Immature natural killer cell (primary cell): Measurements from ENCODE around the gene PDE6A. TPM values are rescaled to one million over a fixed set of nuclear protein-coding genes. Genes with fewer than 3 reads are reported as not detected.

Experiments
- DNase-seq, 3 donors: peaks; one replicate each; pipeline ENCODE4 v3.0.0; 2022; ENCODE audit warnings: mixed read lengths in 1 of 3
- H3K27ac Mint-ChIP-seq, 6 donors: one replicate each; pipeline ENCODE4 v1.8.0; 2020; ENCODE audit warnings: mixed read lengths in 6 of 6, mild to moderate bottlenecking in 5 of 6, inconsistent platforms in 4 of 6, moderate library complexity in 3 of 6
- H3K27me3 Mint-ChIP-seq, 3 donors: one replicate each; pipeline ENCODE4 v1.8.0; 2020 to 2021; ENCODE audit warnings: low read depth in 3 of 3, mild to moderate bottlenecking in 3 of 3, mixed read lengths in 3 of 3, moderate library complexity in 3 of 3, inconsistent platforms in 1 of 3
- H3K36me3 Mint-ChIP-seq, 3 donors: one replicate each; pipeline ENCODE4 v1.8.0; 2020; ENCODE audit warnings: mixed read lengths in 3 of 3, inconsistent platforms in 2 of 3, mild to moderate bottlenecking in 2 of 3
- H3K4me1 Mint-ChIP-seq, 2 donors: one replicate each; pipeline ENCODE4 v1.8.0; 2020; ENCODE audit warnings: inconsistent platforms in 2 of 2, mild to moderate bottlenecking in 2 of 2, mixed read lengths in 2 of 2, moderate library complexity in 1 of 2
- H3K4me3 Mint-ChIP-seq, 5 donors: one replicate each; pipeline ENCODE4 v1.8.0; 2020; ENCODE audit warnings: mild to moderate bottlenecking in 5 of 5, mixed read lengths in 5 of 5, inconsistent platforms in 3 of 5, moderate library complexity in 3 of 5
- H3K9me3 Mint-ChIP-seq, 6 donors: one replicate each; pipeline ENCODE4 v1.8.0; 2020; ENCODE audit warnings: mild to moderate bottlenecking in 6 of 6, mixed read lengths in 6 of 6, inconsistent platforms in 4 of 6, moderate library complexity in 3 of 6
- polyA plus RNA-seq, 3 donors: library from polyadenylated mRNA; unstranded; fragments of 300-500 nt; fragmentation: Illumina TruSeq; gene quantifications; one replicate each; pipeline ENCODE4 v1.2.3, GENCODE V29; 2021

Gene PDE6A
- polyA plus RNA-seq: not detected

DNA sequence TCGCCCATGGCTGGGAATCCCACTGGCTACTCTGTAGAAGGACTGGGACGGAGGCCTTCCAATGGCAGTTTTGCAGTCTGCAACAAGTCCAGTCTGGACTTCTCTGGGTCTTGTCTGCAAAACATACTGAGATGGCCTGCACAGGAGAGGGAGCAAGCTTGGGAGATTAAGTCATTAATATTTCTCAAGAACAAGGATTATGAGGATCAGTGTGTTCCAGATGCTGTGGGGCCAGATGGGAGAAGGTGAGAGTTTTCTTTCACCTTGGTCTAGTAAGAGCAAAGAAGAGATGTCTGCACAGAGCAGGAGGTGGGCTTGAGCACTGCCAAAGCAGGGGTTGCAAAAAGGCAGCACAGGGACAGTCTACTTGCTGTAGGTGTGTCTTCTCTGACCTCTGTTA, at the start of gene PDE6A:
PDE6A (minus strand) TSS at position 128 of the 400 bp plus-strand sequence; CDS start at position 8, 120 bp downstream.
- no peak for DNase-seq
- Mint-ChIP-seq H3K27ac (no peak within 1 kb of the TSS), H3K36me3 (no peaks in the 10 kb centered on the region), H3K4me1 (no peaks in the 10 kb centered on the region), H3K9me3 (no peaks in the 10 kb centered on the region), H3K4me3 (no peak within 1 kb of the TSS), H3K27me3 (peaks cover 0 to 4% (median 2%) of the 10 kb centered on the region in 3 donors)

GRCh38 chr5:149993471-149993870, 48.9 kb upstream of the PDE6A start:
- Mint-ChIP-seq H3K36me3 (peaks cover 0 to 13% (median 8%) of the 10 kb centered on the region in 3 donors), H3K27ac (no peak overlapping the region), H3K9me3 (no peaks in the 10 kb centered on the region), H3K27me3 (no peaks in the 10 kb centered on the region), H3K4me3 (no peak overlapping the region), H3K4me1 (peaks cover 0 to 2% of the 10 kb centered on the region in 2 donors)
- no peak for DNase-seq

DNA sequence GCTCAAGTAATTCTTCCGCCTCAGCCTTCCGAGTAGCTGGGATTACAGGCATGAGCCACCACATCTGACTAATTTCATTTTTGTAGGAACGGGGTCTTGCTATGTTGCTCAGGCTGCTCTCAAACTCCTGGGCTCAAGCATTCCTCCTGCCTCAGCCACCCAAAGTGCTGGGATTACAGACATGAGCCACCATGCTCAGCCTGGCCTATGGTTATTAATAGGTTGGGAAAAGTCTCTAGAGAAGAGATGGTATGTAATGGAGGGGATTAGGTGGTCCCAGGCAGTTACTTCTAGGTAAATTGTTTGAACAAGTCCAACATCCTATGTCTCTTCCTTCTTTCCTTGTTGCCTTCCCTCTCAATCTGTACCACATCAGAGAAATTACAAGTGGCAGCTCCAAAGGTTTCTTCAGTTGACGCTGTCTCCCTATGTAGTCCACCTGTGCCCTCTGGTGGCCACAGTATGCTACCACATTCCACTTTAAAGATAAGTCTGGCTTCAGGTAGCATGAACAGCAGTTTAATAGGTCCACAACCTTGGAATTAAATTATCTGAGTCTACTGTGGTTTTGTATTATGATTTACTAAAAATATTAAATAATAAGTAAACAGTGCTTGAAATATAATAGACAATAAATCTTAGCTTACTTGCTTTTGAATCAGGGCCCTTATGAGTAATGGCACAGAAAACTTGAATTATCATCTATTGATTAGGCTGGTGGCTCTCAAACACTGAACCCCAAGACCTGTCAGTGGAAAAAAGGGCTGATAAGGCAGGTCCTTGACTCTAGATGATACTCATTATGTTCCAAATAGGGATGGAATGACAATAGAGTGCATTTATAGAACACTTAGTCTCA, 46.2 kb upstream of the PDE6A start:
- Mint-ChIP-seq H3K27ac (no peak overlapping the region), H3K9me3 (no peaks in the 10 kb centered on the region), H3K4me1 (no peaks in the 10 kb centered on the region), H3K4me3 (no peak overlapping the region), H3K36me3 (peaks cover 0 to 8% (median 2%) of the 10 kb centered on the region in 3 donors), H3K27me3 (no peaks in the 10 kb centered on the region)
- DNase-seq: peak; percentile 42 to 59 (median 58)

GRCh38 chr5:149988126-149988525, 43.5 kb upstream of the PDE6A start:
- Mint-ChIP-seq H3K4me3 (no peak overlapping the region), H3K4me1 (no peaks in the 10 kb centered on the region), H3K36me3 (peaks cover 0 to 3% (median 3%) of the 10 kb centered on the region in 3 donors), H3K27ac (no peak overlapping the region), H3K9me3 (no peaks in the 10 kb centered on the region), H3K27me3 (no peaks in the 10 kb centered on the region)
- DNase-seq: no peak

- Mint-ChIP-seq H3K27me3 (no peaks in the 10 kb centered on the region), H3K4me1 (no peaks in the 10 kb centered on the region), H3K9me3 (no peaks in the 10 kb centered on the region), H3K36me3 (peaks cover 16 to 37% (median 22%) of the 10 kb centered on the region in 3 donors), H3K4me3 (no peak overlapping the region), H3K27ac (no peak overlapping the region)
- DNase-seq: no peak
These were observed 37.9 kb upstream of the PDE6A start for GRCh38 chr5:149982505-149982904.

- DNase-seq: no peak
- no peak overlapping the region for H3K4me3 Mint-ChIP-seq
- H3K36me3 Mint-ChIP-seq: peaks cover 17 to 40% (median 24%) of the 10 kb centered on the region in 3 donors
- no peak overlapping the region for H3K27ac Mint-ChIP-seq
- H3K9me3 Mint-ChIP-seq: no peaks in the 10 kb centered on the region
- no peaks in the 10 kb centered on the region for H3K27me3 Mint-ChIP-seq
- no peaks in the 10 kb centered on the region for H3K4me1 Mint-ChIP-seq
These were observed 36.6 kb upstream of the PDE6A start for GRCh38 chr5:149981206-149981605.

DNA sequence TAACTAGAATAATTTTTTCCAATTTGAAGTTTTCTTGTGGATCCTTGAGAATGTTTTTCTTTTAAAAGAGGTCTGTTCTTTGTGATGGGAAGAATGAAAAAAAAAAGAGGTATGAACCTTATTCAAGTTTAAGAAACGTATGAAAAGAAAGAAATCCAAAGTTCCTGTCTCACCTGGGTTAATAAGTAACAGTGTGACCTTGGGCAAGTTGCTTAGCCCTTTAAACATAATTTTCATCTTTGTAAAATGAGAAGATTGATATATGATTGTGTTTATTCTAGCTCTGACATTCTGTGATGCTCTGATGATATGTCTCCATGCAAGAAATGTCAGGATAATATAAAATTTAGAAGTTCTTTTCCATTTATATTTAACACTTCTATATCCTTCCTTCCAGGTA, 35.3 kb upstream of the PDE6A start:
- H3K27ac Mint-ChIP-seq: no peak overlapping the region
- peaks cover 0 to 3% of the 10 kb centered on the region in 2 donors for H3K4me1 Mint-ChIP-seq
- H3K36me3 Mint-ChIP-seq: peaks cover 20 to 38% (median 24%) of the 10 kb centered on the region in 3 donors
- H3K4me3 Mint-ChIP-seq: no peak overlapping the region
- no peaks in the 10 kb centered on the region for H3K27me3 Mint-ChIP-seq
- DNase-seq: no peak
- no peaks in the 10 kb centered on the region for H3K9me3 Mint-ChIP-seq

DNA sequence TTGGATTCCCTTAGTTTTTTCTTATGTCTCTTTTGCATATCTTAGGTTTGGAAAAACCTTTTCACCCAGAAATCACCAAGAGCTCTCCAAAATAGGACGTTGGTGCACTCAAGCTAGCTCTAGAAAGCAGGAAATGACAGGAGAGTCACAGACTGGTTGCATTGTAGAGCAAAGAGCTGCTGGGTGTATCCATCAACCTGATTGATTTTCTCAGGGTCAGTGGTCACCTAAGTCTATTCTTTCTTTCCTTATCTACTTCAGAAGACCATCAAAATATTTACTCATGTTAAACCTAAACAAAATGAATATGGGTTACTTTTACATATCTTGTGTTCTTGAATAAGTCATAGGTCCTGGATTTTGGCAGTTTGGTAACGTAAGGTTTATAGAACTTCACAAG, 30.8 kb upstream of the PDE6A start:
- Mint-ChIP-seq H3K4me1 (peaks cover 0 to 4% of the 10 kb centered on the region in 2 donors), H3K36me3 (peaks cover 13 to 21% (median 13%) of the 10 kb centered on the region in 3 donors), H3K27me3 (no peaks in the 10 kb centered on the region), H3K4me3 (no peak overlapping the region), H3K9me3 (no peaks in the 10 kb centered on the region), H3K27ac (no peak overlapping the region)
- no peak for DNase-seq

DNA sequence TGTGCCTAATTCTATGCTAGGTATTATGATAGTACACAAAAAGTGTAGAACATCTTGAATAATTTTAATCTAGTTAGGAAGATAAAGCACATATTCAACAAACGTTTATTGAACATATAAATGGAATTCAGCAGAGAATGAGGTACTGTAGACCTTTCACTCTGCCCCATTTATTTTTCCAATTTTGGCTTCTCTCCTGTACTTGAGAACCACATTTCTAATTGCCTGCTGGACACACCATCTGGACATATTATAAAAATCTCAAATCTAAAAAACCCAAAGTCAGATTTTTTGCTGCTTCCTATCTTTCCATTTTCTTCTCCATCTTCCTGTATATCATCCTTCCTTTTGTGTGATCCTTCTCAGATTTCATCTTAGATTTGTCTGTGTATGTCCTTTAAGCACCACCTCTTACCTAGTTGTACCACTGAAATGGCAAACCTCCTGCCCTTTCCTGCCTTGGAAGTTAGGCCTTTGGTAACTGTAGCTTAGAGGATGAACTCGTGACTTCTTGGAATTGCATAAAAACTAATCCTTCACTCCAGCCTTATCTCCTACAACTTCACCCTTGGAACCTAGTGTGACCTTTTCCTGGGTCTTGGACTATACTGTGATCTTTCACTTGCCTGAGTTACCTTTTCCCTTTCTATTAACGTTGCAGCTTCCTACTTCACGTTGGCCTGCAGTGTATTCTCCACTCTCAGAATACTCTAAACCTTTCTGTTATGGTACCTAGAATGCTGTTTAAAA, 24.8 kb upstream of the PDE6A start:
- Mint-ChIP-seq H3K4me3 (no peak overlapping the region), H3K27me3 (no peaks in the 10 kb centered on the region), H3K36me3 (no peaks in the 10 kb centered on the region), H3K9me3 (no peaks in the 10 kb centered on the region), H3K4me1 (peaks cover 0 to 2% of the 10 kb centered on the region in 2 donors), H3K27ac (no peak overlapping the region)
- DNase-seq: no peak

GRCh38 chr5:149966946-149967345, 22.4 kb upstream of the PDE6A start:
- H3K27ac Mint-ChIP-seq: no peak overlapping the region
- H3K4me1 Mint-ChIP-seq: peaks cover 2 to 10% of the 10 kb centered on the region in 2 donors

DNA sequence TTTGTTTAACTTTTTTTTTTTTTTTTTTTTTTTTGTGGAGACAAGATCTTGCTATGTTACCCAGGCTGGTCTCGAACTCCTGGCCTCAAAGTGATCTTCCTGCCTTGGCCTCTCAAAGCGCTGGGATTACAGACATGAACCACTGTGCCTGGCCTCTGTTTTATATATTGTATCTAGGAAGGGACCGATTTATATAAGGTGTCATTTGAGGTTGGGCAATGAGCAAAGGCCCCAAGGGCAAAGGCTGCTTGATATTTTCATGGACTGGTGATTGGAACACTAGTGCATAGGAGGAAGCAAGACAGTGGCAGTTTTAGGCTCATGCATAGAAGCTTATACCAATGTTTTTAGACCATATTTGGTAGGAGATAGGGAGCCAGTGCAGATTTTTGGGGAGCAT, 19.1 kb upstream of the PDE6A start:
- DNase-seq: no peak
- Mint-ChIP-seq H3K36me3 (peaks cover 0 to 4% (median 4%) of the 10 kb centered on the region in 3 donors), H3K27me3 (peaks cover 0 to 4% (median 0%) of the 10 kb centered on the region in 3 donors), H3K4me1 (peaks cover 21 to 40% of the 10 kb centered on the region in 2 donors), H3K4me3 (no peak overlapping the region), H3K9me3 (no peaks in the 10 kb centered on the region), H3K27ac (no peak overlapping the region)

More at GRCh38 chr5:149966946-149967345, 22.4 kb upstream of the PDE6A start:
- peaks cover 0 to 4% (median 4%) of the 10 kb centered on the region in 3 donors for H3K36me3 Mint-ChIP-seq
- no peaks in the 10 kb centered on the region for H3K27me3 Mint-ChIP-seq
- H3K4me3 Mint-ChIP-seq: no peak overlapping the region
- no peak for DNase-seq
- no peaks in the 10 kb centered on the region for H3K9me3 Mint-ChIP-seq

GRCh38 chr5:149962601-149963300, 18.2 kb upstream of the PDE6A start:
- no peaks in the 10 kb centered on the region for H3K9me3 Mint-ChIP-seq
- peak overlapping the region in 1 of 6 donors; percentile 3 for H3K27ac Mint-ChIP-seq
- H3K36me3 Mint-ChIP-seq: peaks cover 0 to 4% (median 4%) of the 10 kb centered on the region in 3 donors
- no peak for DNase-seq
- H3K4me3 Mint-ChIP-seq: no peak overlapping the region
- peaks cover 21 to 40% of the 10 kb centered on the region in 2 donors for H3K4me1 Mint-ChIP-seq
- peaks cover 0 to 4% (median 0%) of the 10 kb centered on the region in 3 donors for H3K27me3 Mint-ChIP-seq

DNA sequence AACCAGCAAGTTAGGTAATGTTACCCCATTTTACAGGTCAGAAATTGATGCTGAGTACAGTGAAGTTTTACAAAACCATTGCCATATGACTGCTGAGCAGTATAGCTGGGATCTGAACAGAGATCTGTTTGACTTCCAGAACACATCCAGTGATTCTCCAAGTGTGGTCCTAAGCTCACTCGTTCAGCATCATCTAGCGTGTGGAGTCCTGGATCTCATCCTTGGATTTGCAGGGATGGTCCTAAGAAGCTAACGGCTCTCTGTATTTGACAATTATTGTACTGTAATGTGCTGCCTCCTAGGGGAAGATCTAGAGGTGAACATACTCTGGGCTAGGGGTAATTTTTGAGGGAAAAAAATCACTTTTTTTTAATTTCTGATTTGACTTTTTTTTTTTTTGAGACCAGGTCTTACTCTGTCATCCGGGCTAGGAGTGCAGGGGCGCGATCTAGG, 17.4 kb upstream of the PDE6A start:
- Mint-ChIP-seq H3K27me3 (peaks cover 0 to 4% (median 0%) of the 10 kb centered on the region in 3 donors), H3K4me1 (peaks cover 21 to 40% of the 10 kb centered on the region in 2 donors), H3K4me3 (peak overlapping the region; percentile 91 to 97 (median 92)), H3K36me3 (peaks cover 0 to 4% (median 4%) of the 10 kb centered on the region in 3 donors), H3K9me3 (no peaks in the 10 kb centered on the region), H3K27ac (peak overlapping the region in 4 of 6 donors; percentile 3 to 77 (median 69))
- DNase-seq: no peak
